Keratinocyte (primary cell): ENCODE results near the gene SORL1-AS1.

ENCODE experiments used
- DNase-seq: peaks from one replicate; pipeline ENCODE4 v3.0.0-alpha.2; 2011; ENCODE audit warnings: low read depth, missing footprints, low spot score
- FAIRE-seq: peaks from 2 replicates; lab custom pipeline; 2011; peaks lifted over from hg19 to GRCh38; lab: Jason Lieb, UNC
- H2AFZ ChIP-seq: 2 replicates; pipeline ENCODE4 v1.6.0; 2012; ENCODE audit warnings: low read length, control low read depth, inconsistent platforms; ENCODE audit not compliant: control insufficient read depth
- H3K27ac ChIP-seq: 2 replicates; pipeline ENCODE4 v1.5.1; 2011; ENCODE audit warnings: low read length; ENCODE audit not compliant: control insufficient read depth, insufficient read depth
- H3K27me3 ChIP-seq: 3 replicates; pipeline ENCODE4 v1.6.0; 2011; ENCODE audit warnings: low read length; ENCODE audit not compliant: control insufficient read depth, insufficient read depth; ENCODE audit errors: extremely low read depth
- H3K36me3 ChIP-seq, 2 experiments: 2 replicates in 1 of 2; 3 replicates in 1 of 2; pipeline ENCODE4 v1.5.1; 2011; ENCODE audit warnings: low read length in 2 of 2, mild to moderate bottlenecking in 1 of 2; ENCODE audit not compliant: control insufficient read depth in 2 of 2, insufficient read depth in 2 of 2; ENCODE audit errors: extremely low read depth in 1 of 2
- H3K4me1 ChIP-seq: 3 replicates; pipeline ENCODE4 v1.5.1; 2011; ENCODE audit warnings: low read length; ENCODE audit not compliant: control insufficient read depth, insufficient read depth; ENCODE audit errors: extremely low read depth
- H3K4me2 ChIP-seq: 3 replicates; pipeline ENCODE4 v1.6.0; 2011; ENCODE audit warnings: low read depth, low read length; ENCODE audit not compliant: control insufficient read depth, insufficient read depth; ENCODE audit errors: extremely low read depth
- H3K4me3 ChIP-seq, 3 experiments: fragments of 200-600 bp in 1 of 3; sonication (generic) in 1 of 3; 2 replicates in 2 of 3; 3 replicates in 1 of 3; pipeline ENCODE4 v1.5.1; 2011 to 2016; ENCODE audit warnings: low read length in 3 of 3, mild to moderate bottlenecking in 3 of 3, control low read depth in 2 of 3, inconsistent platforms in 1 of 3, low read depth in 1 of 3, mixed read lengths in 1 of 3, mixed run types in 1 of 3, moderate library complexity in 1 of 3; ENCODE audit not compliant: control insufficient read depth in 2 of 3, insufficient read depth in 2 of 3; ENCODE audit errors: extremely low read depth in 1 of 3
- H3K79me2 ChIP-seq: 2 replicates; pipeline ENCODE4 v1.6.0; 2012; ENCODE audit warnings: low read length; ENCODE audit not compliant: control insufficient read depth, insufficient read depth
- H3K9ac ChIP-seq: 3 replicates; pipeline ENCODE4 v1.6.0; 2011; ENCODE audit warnings: low read length; ENCODE audit not compliant: control insufficient read depth, insufficient read depth; ENCODE audit errors: extremely low read depth
- H3K9me1 ChIP-seq: 3 replicates; pipeline ENCODE4 v1.6.0; 2011; ENCODE audit warnings: low read length; ENCODE audit not compliant: control insufficient read depth, insufficient read depth; ENCODE audit errors: extremely low read depth
- H3K9me3 ChIP-seq: 2 replicates; pipeline ENCODE4 v1.5.1; 2012; ENCODE audit warnings: low read depth, low read length; ENCODE audit not compliant: control insufficient read depth
- H4K20me1 ChIP-seq: 3 replicates; pipeline ENCODE4 v1.6.0; 2011; ENCODE audit warnings: low read length; ENCODE audit not compliant: control insufficient read depth, insufficient read depth; ENCODE audit errors: extremely low read depth
- EZH2 ChIP-seq: IDR thresholded peaks from one replicate; pipeline ENCODE4 v1.6.1; 2012; ENCODE audit warnings: inconsistent platforms, mild to moderate bottlenecking, low read length, moderate library complexity
- dilution Hi-C: fragments of 300-500 bp; cut with MboI; formaldehyde crosslinking; loops from one replicate; pipeline ENCODE4 v1.7.0; 2020; ENCODE audit warnings: low sequenced_read_pairs; ENCODE audit not compliant: extremely low pct_ligation_motif_present
- TF ChIP-seq, protein P1 (sequence below), 3 experiments: IDR thresholded peaks in 1 of 3; conservative IDR thresholded peaks in 1 of 3; optimal IDR thresholded peaks in 1 of 3; 2 replicates in 2 of 3; 3 replicates in 1 of 3; pipeline versions ENCODE3 to v1.5.1; 2011; ENCODE audit warnings: low read length in 3 of 3, mild to moderate bottlenecking in 3 of 3, moderate library complexity in 2 of 3, control low read depth in 1 of 3, inconsistent platforms in 1 of 3; ENCODE audit not compliant: insufficient read depth in 2 of 3; ENCODE audit errors: extremely low read depth in 1 of 3

The SORL1-AS1 gene

DNA sequence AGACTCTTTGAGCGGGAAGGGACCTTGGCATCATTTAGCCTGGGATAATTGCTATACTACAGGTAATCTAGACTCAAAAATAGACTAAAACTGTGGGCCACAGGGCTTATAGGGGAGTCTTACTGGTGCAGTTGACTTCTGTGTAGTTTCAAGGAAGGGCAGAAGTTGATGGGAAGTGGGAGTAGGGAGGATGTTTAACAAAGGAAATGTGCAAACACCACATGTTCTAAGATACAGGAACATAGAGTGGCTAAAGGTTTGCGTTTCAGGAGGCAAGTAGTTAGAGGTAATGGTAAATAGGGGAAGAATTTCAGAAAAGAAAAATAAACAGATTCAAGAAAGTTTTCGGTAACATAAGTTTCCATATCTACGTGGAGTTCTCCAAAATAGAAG is 15.1 kb downstream of the SORL1-AS1 start:
- H3K4me2 ChIP-seq = no peak overlapping the region
- H3K27me3 ChIP-seq = no peaks in the 10 kb centered on the region
- TF ChIP-seq EZH2 = no peak
- TF ChIP-seq, protein P1, sequence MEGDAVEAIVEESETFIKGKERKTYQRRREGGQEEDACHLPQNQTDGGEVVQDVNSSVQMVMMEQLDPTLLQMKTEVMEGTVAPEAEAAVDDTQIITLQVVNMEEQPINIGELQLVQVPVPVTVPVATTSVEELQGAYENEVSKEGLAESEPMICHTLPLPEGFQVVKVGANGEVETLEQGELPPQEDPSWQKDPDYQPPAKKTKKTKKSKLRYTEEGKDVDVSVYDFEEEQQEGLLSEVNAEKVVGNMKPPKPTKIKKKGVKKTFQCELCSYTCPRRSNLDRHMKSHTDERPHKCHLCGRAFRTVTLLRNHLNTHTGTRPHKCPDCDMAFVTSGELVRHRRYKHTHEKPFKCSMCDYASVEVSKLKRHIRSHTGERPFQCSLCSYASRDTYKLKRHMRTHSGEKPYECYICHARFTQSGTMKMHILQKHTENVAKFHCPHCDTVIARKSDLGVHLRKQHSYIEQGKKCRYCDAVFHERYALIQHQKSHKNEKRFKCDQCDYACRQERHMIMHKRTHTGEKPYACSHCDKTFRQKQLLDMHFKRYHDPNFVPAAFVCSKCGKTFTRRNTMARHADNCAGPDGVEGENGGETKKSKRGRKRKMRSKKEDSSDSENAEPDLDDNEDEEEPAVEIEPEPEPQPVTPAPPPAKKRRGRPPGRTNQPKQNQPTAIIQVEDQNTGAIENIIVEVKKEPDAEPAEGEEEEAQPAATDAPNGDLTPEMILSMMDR (optimal IDR thresholded peaks at IDR 0.05 in 1 of 3, IDR thresholded peaks at IDR 0.05 in 1 of 3, conservative IDR thresholded peaks at IDR 0.05 in 1 of 3; ENCODE audit: extremely low read depth in 1 of 3, insufficient read depth in 2 of 3, low read length in 3 of 3) = no peak
- H3K9ac ChIP-seq = no peak overlapping the region
- H3K4me3 ChIP-seq = no peak overlapping the region
- no peaks in the 10 kb centered on the region for H4K20me1 ChIP-seq
- no peaks in the 10 kb centered on the region for H3K9me3 ChIP-seq
- dilution Hi-C loops = no loop called here
- no peak overlapping the region for H2AFZ ChIP-seq
- H3K27ac ChIP-seq = no peak overlapping the region
- no peaks in the 10 kb centered on the region for H3K36me3 ChIP-seq
- H3K9me1 ChIP-seq = no peaks in the 10 kb centered on the region
- no peak for DNase-seq
- no peaks in the 10 kb centered on the region for H3K79me2 ChIP-seq
- H3K4me1 ChIP-seq = peaks cover 4% of the 10 kb centered on the region
- no peak for FAIRE-seq

DNA sequence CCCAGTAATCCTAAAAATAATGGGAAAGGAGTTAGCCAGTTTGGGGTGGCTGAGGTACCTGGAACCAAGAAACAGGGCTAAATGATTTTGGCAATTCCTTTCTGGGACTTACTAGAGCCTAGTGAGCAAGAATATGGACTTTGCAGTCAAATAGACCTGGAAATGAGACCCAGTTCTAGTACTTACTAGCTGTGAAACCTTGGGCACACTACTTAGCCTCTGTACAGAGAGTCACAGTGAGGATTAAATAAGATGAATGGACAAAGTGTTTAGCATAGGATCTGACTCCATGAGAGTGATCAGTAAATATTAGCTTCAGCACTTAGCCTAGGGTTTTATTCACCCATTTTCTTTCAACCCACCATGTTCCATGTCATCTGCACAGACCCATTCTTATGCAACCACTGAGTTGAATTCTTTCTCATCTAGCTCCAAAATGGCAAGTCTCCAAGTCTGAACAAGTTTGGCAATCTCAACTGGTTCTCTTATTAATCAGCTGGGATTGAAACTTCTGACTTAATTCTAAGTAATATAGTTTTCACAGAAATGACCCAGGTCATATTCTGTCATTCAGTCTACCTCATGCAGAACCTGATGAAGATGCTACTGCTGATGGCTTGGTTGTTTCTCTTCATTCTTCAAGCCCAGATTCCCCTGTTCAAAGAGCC is 15.6 kb downstream of the SORL1-AS1 start:
- no peak overlapping the region for H3K4me2 ChIP-seq
- dilution Hi-C loops = no loop called here

More for the DNA sequence above, 15.6 kb downstream of the SORL1-AS1 start:
- no peak overlapping the region for H3K9ac ChIP-seq
- H3K79me2 ChIP-seq = no peaks in the 10 kb centered on the region
- no peaks in the 10 kb centered on the region for H3K9me3 ChIP-seq
- FAIRE-seq = no peak
- H3K4me3 ChIP-seq = no peak overlapping the region
- TF ChIP-seq, protein P1 (optimal IDR thresholded peaks at IDR 0.05 in 1 of 3, IDR thresholded peaks at IDR 0.05 in 1 of 3, conservative IDR thresholded peaks at IDR 0.05 in 1 of 3; ENCODE audit: extremely low read depth in 1 of 3, insufficient read depth in 2 of 3, low read length in 3 of 3) = no peak
- no peak for TF ChIP-seq EZH2
- no peak overlapping the region for H2AFZ ChIP-seq
- DNase-seq = no peak
- H3K27ac ChIP-seq = no peak overlapping the region
- H3K9me1 ChIP-seq = no peaks in the 10 kb centered on the region
- H3K27me3 ChIP-seq = no peaks in the 10 kb centered on the region
- H3K36me3 ChIP-seq = no peaks in the 10 kb centered on the region
- peaks cover 4% of the 10 kb centered on the region for H3K4me1 ChIP-seq
- no peaks in the 10 kb centered on the region for H4K20me1 ChIP-seq
